ENCODE data around the gene PID1. TPM values are rescaled to one million over a fixed set of nuclear protein-coding genes. Genes with fewer than 3 reads are reported as not detected.

The PID1 gene
- polyA plus RNA-seq, 3 donors = 61.8 to 117 (median 62.3) TPM

GRCh38 chr2:229066121-229066715 is 204.9 kb downstream of the PID1 start:
- H3K4me3 ChIP-seq (replicated peaks in 1 of 3; ENCODE audit: low read depth in 2 of 3, low read length in 3 of 3) = no peak overlapping the region
- H3K27ac Mint-ChIP-seq = no peak overlapping the region
- H3K27ac ChIP-seq (ENCODE audit: low read depth in 1 of 2, low read length in 2 of 2) = no peak overlapping the region
- no peaks in the 10 kb centered on the region for H3K4me1 ChIP-seq (ENCODE audit: control insufficient read depth in 1 of 2, insufficient read depth in 2 of 2, low read length in 2 of 2)
- no peak overlapping the region for H3K4me3 Mint-ChIP-seq
- no peaks in the 10 kb centered on the region for H4K20me1 ChIP-seq (ENCODE audit: insufficient read depth, low read length)
- 100% methylated on average over 1 of the region's 4 CpGs for WGBS (ENCODE audit: insufficient coverage)
- H3K4me1 Mint-ChIP-seq = no peaks in the 10 kb centered on the region
- no peak overlapping the region for H3K9ac ChIP-seq (ENCODE audit: insufficient read depth, low read length, poor library complexity, severe bottlenecking)
- no peak overlapping the region for H3K4me2 ChIP-seq (replicated peaks; ENCODE audit: extremely low read depth, low read length, poor library complexity, severe bottlenecking)
- H3K36me3 Mint-ChIP-seq = no peaks in the 10 kb centered on the region
- H3K27me3 ChIP-seq (ENCODE audit: control insufficient read depth in 2 of 2, insufficient read depth in 2 of 2, low read length in 2 of 2) = no peaks in the 10 kb centered on the region
- H3K36me3 ChIP-seq (replicated peaks in 1 of 2; ENCODE audit: control insufficient read depth in 1 of 2, insufficient read depth in 2 of 2, low read length in 2 of 2) = no peaks in the 10 kb centered on the region
- no peaks in the 10 kb centered on the region for H3K79me2 ChIP-seq (ENCODE audit: insufficient read depth, low read length)
- no peak for TF ChIP-seq CTCF (IDR thresholded peaks at IDR 0.05)
- no peak for DNase-seq
- peaks cover 28 to 57% (median 40%) of the 10 kb centered on the region in 7 donors for H3K9me3 Mint-ChIP-seq
- intact Hi-C loops (cut with micrococcal nuclease) = no loop called here
- peaks cover 37 to 94% of the 10 kb centered on the region in 2 donors for H3K9me3 ChIP-seq (replicated peaks in 1 of 2; ENCODE audit: control insufficient read depth in 1 of 2, insufficient read depth in 1 of 2, low read length in 2 of 2)
- H2AFZ ChIP-seq (ENCODE audit: insufficient read depth, low read depth, low read length, poor library complexity, severe bottlenecking) = no peak overlapping the region
- H3K27me3 Mint-ChIP-seq (ENCODE audit: low read depth in 3 of 3) = no peaks in the 10 kb centered on the region

GRCh38 chr2:229064749-229065148 is 206.3 kb downstream of the PID1 start:
- H3K27me3 ChIP-seq (ENCODE audit: control insufficient read depth in 2 of 2, insufficient read depth in 2 of 2, low read length in 2 of 2) = no peaks in the 10 kb centered on the region
- Mint-ChIP-seq H3K36me3 (no peaks in the 10 kb centered on the region), H3K4me3 (no peak overlapping the region), H3K27me3 (ENCODE audit: low read depth in 3 of 3) (no peaks in the 10 kb centered on the region), H3K4me1 (no peaks in the 10 kb centered on the region), H3K27ac (no peak overlapping the region), H3K9me3 (peaks cover 31 to 59% (median 47%) of the 10 kb centered on the region in 7 donors)
- no peak overlapping the region for H3K9ac ChIP-seq (ENCODE audit: insufficient read depth, low read length, poor library complexity, severe bottlenecking)
- no peaks in the 10 kb centered on the region for H4K20me1 ChIP-seq (ENCODE audit: insufficient read depth, low read length)
- no peak overlapping the region for H3K27ac ChIP-seq (ENCODE audit: low read depth in 1 of 2, low read length in 2 of 2)
- H2AFZ ChIP-seq (ENCODE audit: insufficient read depth, low read depth, low read length, poor library complexity, severe bottlenecking) = no peak overlapping the region
- intact Hi-C loops (cut with micrococcal nuclease) = no loop called here
- no peak overlapping the region for H3K4me2 ChIP-seq (replicated peaks; ENCODE audit: extremely low read depth, low read length, poor library complexity, severe bottlenecking)
- H3K79me2 ChIP-seq (ENCODE audit: insufficient read depth, low read length) = no peaks in the 10 kb centered on the region
- peaks cover 32 to 96% of the 10 kb centered on the region in 2 donors for H3K9me3 ChIP-seq (replicated peaks in 1 of 2; ENCODE audit: control insufficient read depth in 1 of 2, insufficient read depth in 1 of 2, low read length in 2 of 2)
- no peak overlapping the region for H3K4me3 ChIP-seq (replicated peaks in 1 of 3; ENCODE audit: low read depth in 2 of 3, low read length in 3 of 3)
- H3K36me3 ChIP-seq (replicated peaks in 1 of 2; ENCODE audit: control insufficient read depth in 1 of 2, insufficient read depth in 2 of 2, low read length in 2 of 2) = no peaks in the 10 kb centered on the region
- H3K4me1 ChIP-seq (ENCODE audit: control insufficient read depth in 1 of 2, insufficient read depth in 2 of 2, low read length in 2 of 2) = no peaks in the 10 kb centered on the region
- no peak for TF ChIP-seq CTCF (IDR thresholded peaks at IDR 0.05)
- no peak for DNase-seq
- 100% methylated on average over 2 of the region's 3 CpGs for WGBS (ENCODE audit: insufficient coverage)
